HG03045 (cell line): ENCODE results near the gene CPXM2.
"Not testable (repeated sequence)": the region's sequence is repeated elsewhere in the genome, so short reads cannot be mapped to it uniquely, and the experiment has no call there.

Source experiments
- ATAC-seq: cut with Tn5 transposase; IDR thresholded peaks from one replicate; pipeline ENCODE4 v1.9.1; 2021; ENCODE audit warnings: mild to moderate bottlenecking, moderate library complexity; ENCODE audit not compliant: unreplicated experiment

Gene CPXM2

GRCh38 chr10:123747426-123747825, 144.2 kb downstream of the CPXM2 start:
- ATAC-seq = no peak

- no peak for ATAC-seq
Observed at GRCh38 chr10:123746942-123747341, 144.7 kb downstream of the CPXM2 start.

DNA sequence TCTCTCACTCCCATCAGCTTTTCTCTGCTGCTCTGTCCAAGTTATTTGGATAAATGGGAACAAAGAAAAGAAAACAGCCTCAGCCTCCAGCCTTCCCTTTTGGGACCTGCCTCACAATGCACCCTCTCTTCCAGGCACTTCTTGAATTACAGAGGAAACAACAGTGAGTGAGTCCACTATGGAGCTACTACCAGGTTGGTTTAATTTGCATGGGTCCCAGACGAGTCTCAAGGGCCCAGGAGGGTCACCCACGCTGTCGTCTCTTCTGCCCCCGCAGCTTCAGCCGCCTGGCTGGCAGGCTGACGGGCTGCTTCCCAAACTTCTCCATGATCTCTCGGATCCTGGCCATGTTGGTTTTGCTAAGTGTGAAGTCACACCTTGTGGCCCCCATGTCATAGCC, 145.1 kb downstream of the CPXM2 start:
- ATAC-seq = no peak

- no peak for ATAC-seq
Observed at GRCh38 chr10:123746061-123746460, 145.5 kb downstream of the CPXM2 start.

DNA sequence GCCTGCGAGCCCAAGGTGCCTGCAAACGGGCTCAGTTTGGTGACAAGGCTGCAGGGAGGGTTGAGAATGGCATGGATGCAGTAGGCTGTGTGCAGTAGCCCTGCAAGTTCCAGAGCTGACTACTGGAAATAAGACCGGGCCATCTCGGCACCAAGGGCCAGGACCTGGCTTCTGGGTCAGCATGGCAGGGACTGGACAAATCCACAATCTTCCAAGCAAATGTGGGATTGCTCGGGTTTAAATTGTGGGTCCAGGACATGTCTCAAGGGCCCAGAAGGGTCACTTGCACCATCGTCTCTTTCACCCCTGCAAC, 147.4 kb downstream of the CPXM2 start:
- no peak for ATAC-seq

GRCh38 chr10:123743441-123744223, 148.0 kb downstream of the CPXM2 start:
- ATAC-seq = no peak

- ATAC-seq = no peak
Observed at GRCh38 chr10:123742751-123743440, 148.7 kb downstream of the CPXM2 start.

GRCh38 chr10:123741711-123742110, 149.9 kb downstream of the CPXM2 start:
- ATAC-seq = no peak

- ATAC-seq = no peak
Observed at GRCh38 chr10:123741146-123741545, 150.5 kb downstream of the CPXM2 start.

DNA sequence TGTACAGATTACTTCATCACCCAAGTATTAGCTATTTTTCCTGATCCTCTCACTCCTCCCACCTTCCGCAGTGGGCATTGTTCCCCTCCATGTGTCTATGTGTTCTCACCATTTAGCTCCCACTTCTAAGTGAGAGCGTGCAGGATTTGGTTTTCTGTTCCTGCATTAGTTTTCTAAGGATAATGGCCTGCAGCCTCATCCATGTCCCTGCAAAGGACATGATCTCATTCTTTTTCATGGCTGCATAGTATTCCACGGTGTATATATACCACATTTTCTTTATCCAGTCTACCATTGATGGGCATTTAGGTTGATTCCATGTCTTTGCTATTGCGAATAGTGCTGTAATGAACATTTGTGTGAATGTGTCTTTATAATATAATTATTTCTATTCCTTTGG, 154.7 kb downstream of the CPXM2 start:
- not testable (repeated sequence) for ATAC-seq

GRCh38 chr10:123729523-123729922, 162.1 kb downstream of the CPXM2 start:
- ATAC-seq = no peak

GRCh38 chr10:123726836-123727235, 164.8 kb downstream of the CPXM2 start:
- ATAC-seq = no peak

DNA sequence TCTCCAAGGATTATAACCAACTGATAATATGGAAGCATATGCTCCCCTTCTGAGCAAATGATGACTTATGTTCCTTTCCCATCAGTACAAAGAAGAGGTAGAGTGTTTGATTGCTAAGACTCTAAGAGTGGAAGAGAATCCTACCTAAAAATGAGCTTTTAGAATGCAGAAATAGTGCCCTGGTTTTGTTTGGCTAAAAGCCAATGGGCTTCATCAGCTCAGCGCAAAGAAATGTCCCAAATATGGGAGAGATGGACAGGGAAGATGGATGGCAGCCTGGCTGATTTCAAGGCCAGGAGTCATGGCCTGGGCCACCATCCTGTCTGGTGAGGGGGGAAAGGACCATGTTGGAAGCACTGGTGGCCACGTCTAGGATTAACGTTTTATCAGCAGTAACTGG, 165.2 kb downstream of the CPXM2 start:
- no peak for ATAC-seq

- no peak for ATAC-seq
Observed at GRCh38 chr10:123724747-123725146, 166.9 kb downstream of the CPXM2 start.

- ATAC-seq = no peak
Observed at GRCh38 chr10:123722351-123722750, 169.3 kb downstream of the CPXM2 start.

DNA sequence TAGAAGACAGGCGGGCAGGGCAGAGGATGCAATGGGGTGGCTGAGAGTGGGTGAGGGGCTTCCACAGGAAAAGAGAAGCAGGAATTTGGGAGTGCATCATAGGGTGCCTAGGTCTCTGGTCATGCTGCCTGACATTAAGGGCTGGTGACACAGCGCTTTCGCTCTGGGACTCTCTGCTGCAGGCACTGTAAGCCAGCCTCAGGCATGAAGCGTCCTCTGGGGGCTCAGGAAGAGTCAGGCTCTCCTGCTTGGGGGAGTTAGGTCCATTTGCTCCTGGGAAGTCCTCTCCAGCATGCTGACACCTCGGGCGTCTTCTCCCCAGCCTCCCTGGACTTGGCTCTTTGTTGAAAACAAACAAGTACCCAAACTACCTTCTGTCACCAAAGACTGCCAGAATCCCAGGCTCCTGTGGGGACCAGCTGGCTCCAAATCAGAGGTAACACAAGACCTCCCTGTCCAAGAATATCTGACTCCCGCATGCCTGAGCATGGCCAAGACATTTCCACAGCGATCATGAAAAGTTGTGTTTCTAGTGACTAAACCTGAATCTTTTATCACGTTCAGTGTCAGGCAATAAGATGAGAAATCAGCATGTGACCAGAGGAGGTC, 170.1 kb downstream of the CPXM2 start:
- ATAC-seq = no peak

DNA sequence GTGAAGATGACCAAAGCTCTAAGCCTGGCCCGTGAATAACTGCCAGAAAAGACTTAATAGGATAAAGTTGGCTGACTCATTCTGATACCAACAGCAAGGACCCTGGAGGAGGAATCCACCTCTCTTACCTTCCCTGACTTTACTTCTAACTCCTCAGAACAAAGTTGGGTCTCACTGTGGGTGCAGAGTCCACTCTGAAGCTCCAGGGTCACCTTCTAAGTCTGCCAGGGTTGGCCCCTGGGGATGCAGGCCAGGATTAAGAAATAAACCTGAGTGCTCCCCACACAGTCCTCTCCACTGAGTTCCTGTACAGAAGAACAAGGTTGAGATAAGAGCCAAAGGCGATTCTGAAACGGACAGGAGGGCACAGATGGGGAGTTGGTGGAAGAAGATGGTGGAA, 171.1 kb downstream of the CPXM2 start:
- ATAC-seq = no peak

DNA sequence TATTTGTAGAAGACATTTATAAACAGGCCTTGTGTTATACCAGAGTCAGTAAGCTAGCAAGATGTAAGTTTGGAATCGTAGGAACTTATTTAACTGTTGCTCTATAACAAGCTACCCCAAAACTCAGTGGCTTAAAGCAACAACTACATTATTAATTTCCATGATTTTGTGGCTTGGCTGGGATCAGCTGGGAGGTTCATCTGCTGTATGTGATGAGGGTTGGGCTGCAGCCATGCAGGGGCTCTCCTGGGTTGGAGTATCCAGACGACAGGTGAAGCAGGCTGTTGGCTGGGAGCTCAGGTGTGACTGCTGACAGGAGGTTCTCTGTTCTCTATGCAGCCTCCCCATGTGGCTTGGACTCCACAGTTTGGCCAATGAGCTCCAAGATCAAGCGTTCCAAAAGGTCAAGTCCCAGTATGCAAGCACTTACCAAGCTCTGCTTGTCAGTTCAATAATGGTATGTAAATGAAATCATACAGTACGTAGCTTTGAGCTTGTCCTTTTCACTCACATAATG, 173.0 kb downstream of the CPXM2 start:
- ATAC-seq = no peak

GRCh38 chr10:123717336-123717735, 174.3 kb downstream of the CPXM2 start:
- no peak for ATAC-seq

GRCh38 chr10:123715546-123715945, 176.1 kb downstream of the CPXM2 start:
- no peak for ATAC-seq

DNA sequence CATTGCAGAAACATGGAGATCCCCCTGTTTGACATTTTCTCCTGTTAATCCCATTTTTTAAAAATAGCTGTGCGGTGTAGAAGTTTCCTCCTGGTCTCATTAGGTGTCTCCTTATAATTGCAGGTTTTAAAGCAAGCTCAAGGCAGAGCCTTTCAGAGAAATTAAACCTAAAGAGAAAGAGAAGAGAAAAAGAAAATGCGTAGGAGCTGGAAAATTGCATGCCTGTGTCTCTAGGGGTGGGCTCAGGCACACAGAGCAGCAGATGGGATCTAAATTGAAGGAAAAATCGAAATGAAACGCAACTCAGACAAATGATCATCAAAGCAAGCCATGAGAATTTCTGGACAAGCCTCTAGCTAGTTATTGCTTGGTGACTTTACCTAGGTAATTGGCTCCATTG, 185.4 kb downstream of the CPXM2 start:
- no peak for ATAC-seq

- ATAC-seq = no peak
Observed at GRCh38 chr10:123704812-123705211, 186.8 kb downstream of the CPXM2 start.
